ENCODE measurements around the gene STH. TPM values are rescaled to one million over a fixed set of nuclear protein-coding genes. Genes with fewer than 3 reads are reported as not detected.

STH gene
- total and polyA plus RNA-seq, 2 donors (not counting 1 experiment from before 2014, with no cell fraction given): not detected

GRCh38 chr17:45994987-45995386 lies 4.1 kb upstream of the STH start:
- TF ChIP-seq, protein P1, sequence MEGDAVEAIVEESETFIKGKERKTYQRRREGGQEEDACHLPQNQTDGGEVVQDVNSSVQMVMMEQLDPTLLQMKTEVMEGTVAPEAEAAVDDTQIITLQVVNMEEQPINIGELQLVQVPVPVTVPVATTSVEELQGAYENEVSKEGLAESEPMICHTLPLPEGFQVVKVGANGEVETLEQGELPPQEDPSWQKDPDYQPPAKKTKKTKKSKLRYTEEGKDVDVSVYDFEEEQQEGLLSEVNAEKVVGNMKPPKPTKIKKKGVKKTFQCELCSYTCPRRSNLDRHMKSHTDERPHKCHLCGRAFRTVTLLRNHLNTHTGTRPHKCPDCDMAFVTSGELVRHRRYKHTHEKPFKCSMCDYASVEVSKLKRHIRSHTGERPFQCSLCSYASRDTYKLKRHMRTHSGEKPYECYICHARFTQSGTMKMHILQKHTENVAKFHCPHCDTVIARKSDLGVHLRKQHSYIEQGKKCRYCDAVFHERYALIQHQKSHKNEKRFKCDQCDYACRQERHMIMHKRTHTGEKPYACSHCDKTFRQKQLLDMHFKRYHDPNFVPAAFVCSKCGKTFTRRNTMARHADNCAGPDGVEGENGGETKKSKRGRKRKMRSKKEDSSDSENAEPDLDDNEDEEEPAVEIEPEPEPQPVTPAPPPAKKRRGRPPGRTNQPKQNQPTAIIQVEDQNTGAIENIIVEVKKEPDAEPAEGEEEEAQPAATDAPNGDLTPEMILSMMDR (conservative IDR thresholded peaks at IDR 0.05 in 1 of 2, IDR thresholded peaks at IDR 0.05 in 1 of 2; ENCODE audit: low read depth in 1 of 2, low read length in 2 of 2): no peak
- no peak for TF ChIP-seq EZH2 (IDR thresholded peaks at IDR 0.05; ENCODE audit: low read length, missing control alignments)
- H3K4me3 ChIP-seq (replicated peaks in 1 of 4; ENCODE audit: control extremely low read depth in 1 of 4, insufficient read depth in 1 of 4, low read depth in 3 of 4, low read length in 4 of 4): no peak overlapping the region

DNA sequence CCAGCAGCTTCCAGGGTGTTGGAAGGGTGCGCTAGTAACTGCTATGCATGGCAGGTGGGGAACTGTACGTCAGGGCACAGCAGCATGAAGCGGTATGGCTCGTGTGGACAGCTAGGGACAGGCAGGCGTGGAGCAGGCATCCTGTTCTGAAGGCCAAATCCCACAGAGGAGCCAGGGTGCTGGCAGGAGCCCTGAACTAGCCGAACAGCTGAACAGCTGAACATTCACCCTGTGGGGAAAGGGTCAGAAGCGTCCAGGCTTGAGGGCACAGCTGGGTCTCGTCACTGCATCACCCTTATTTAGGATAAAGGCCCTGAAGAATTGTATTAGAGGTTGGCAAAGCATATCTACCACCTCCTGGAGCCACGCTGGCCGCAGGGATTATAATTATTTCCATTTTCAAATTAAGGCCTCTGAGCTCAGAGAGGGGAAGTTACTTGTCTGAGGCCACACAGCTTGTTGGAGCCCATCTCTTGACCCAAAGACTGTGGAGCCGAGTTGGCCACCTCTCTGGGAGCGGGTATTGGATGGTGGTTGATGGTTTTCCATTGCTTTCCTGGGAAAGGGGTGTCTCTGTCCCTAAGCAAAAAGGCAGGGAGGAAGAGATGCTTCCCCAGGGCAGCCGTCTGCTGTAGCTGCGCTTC lies 3.3 kb upstream of the STH start:
- Histone ChIP-seq H3K27ac (ENCODE audit: insufficient read depth, low read length) (no peak overlapping the region), H4K20me1 (ENCODE audit: control insufficient read depth, extremely low read depth, insufficient read depth, low read length) (no peaks in the 10 kb centered on the region), H3K79me2 (ENCODE audit: control insufficient read depth, insufficient read depth, low read length) (no peaks in the 10 kb centered on the region), H3K4me3 (replicated peaks in 1 of 4; ENCODE audit: control extremely low read depth in 1 of 4, insufficient read depth in 1 of 4, low read depth in 3 of 4, low read length in 4 of 4) (no peak overlapping the region), H3K9me3 (ENCODE audit: control insufficient read depth, insufficient read depth, low read depth, low read length) (no peaks in the 10 kb centered on the region), H3K36me3 (ENCODE audit: control insufficient read depth, insufficient read depth, low read length) (no peaks in the 10 kb centered on the region), H2AFZ (ENCODE audit: low read length) (no peak overlapping the region), H3K4me2 (ENCODE audit: extremely low read depth, insufficient read depth, low read length) (no peak overlapping the region), H3K4me1 (ENCODE audit: control insufficient read depth, extremely low read depth, insufficient read depth, low read length) (no peaks in the 10 kb centered on the region), H3K9ac (ENCODE audit: insufficient read depth, low read length) (no peak overlapping the region), H3K27me3 (ENCODE audit: control insufficient read depth, insufficient read depth, low read length) (no peaks in the 10 kb centered on the region)
- TF ChIP-seq, protein P1 (conservative IDR thresholded peaks at IDR 0.05 in 1 of 2, IDR thresholded peaks at IDR 0.05 in 1 of 2; ENCODE audit: low read depth in 1 of 2, low read length in 2 of 2): no peak
- TF ChIP-seq EZH2 (IDR thresholded peaks at IDR 0.05; ENCODE audit: low read length, missing control alignments): no peak
- peak in 1 of 2 donors; percentile 60 for DNase-seq (ENCODE audit: low read depth in 2 of 2)

More at GRCh38 chr17:45994987-45995386, 4.1 kb upstream of the STH start:
- Histone ChIP-seq H2AFZ (ENCODE audit: low read length) (no peak overlapping the region), H3K4me1 (ENCODE audit: control insufficient read depth, extremely low read depth, insufficient read depth, low read length) (no peaks in the 10 kb centered on the region), H3K9me3 (ENCODE audit: control insufficient read depth, insufficient read depth, low read depth, low read length) (no peaks in the 10 kb centered on the region), H3K4me2 (ENCODE audit: extremely low read depth, insufficient read depth, low read length) (no peak overlapping the region), H4K20me1 (ENCODE audit: control insufficient read depth, extremely low read depth, insufficient read depth, low read length) (no peaks in the 10 kb centered on the region), H3K36me3 (ENCODE audit: control insufficient read depth, insufficient read depth, low read length) (no peaks in the 10 kb centered on the region), H3K79me2 (ENCODE audit: control insufficient read depth, insufficient read depth, low read length) (no peaks in the 10 kb centered on the region), H3K27ac (ENCODE audit: insufficient read depth, low read length) (no peak overlapping the region), H3K9ac (ENCODE audit: insufficient read depth, low read length) (no peak overlapping the region), H3K27me3 (ENCODE audit: control insufficient read depth, insufficient read depth, low read length) (no peaks in the 10 kb centered on the region)
- no peak for DNase-seq (ENCODE audit: low read depth in 2 of 2)

DNA sequence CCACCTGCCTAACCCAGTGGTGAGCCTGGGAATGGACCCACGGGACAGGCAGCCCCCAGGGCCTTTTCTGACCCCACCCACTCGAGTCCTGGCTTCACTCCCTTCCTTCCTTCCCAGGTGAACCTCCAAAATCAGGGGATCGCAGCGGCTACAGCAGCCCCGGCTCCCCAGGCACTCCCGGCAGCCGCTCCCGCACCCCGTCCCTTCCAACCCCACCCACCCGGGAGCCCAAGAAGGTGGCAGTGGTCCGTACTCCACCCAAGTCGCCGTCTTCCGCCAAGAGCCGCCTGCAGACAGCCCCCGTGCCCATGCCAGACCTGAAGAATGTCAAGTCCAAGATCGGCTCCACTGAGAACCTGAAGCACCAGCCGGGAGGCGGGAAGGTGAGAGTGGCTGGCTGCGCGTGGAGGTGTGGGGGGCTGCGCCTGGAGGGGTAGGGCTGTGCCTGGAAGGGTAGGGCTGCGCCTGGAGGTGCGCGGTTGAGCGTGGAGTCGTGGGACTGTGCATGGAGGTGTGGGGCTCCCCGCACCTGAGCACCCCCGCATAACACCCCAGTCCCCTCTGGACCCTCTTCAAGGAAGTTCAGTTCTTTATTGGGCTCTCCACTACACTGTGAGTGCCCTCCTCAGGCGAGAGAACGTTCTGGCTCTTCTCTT lies 2.6 kb upstream of the STH start:
- H3K36me3 ChIP-seq (ENCODE audit: control insufficient read depth, insufficient read depth, low read length): no peaks in the 10 kb centered on the region
- H3K4me2 ChIP-seq (ENCODE audit: extremely low read depth, insufficient read depth, low read length): no peak overlapping the region
- TF ChIP-seq, protein P1 (conservative IDR thresholded peaks at IDR 0.05 in 1 of 2, IDR thresholded peaks at IDR 0.05 in 1 of 2; ENCODE audit: low read depth in 1 of 2, low read length in 2 of 2): no peak
- no peak for TF ChIP-seq EZH2 (IDR thresholded peaks at IDR 0.05; ENCODE audit: low read length, missing control alignments)
- no peak overlapping the region for H3K4me3 ChIP-seq (replicated peaks in 1 of 4; ENCODE audit: control extremely low read depth in 1 of 4, insufficient read depth in 1 of 4, low read depth in 3 of 4, low read length in 4 of 4)
- H3K27ac ChIP-seq (ENCODE audit: insufficient read depth, low read length): no peak overlapping the region
- no peak overlapping the region for H2AFZ ChIP-seq (ENCODE audit: low read length)
- H3K79me2 ChIP-seq (ENCODE audit: control insufficient read depth, insufficient read depth, low read length): no peaks in the 10 kb centered on the region
- H4K20me1 ChIP-seq (ENCODE audit: control insufficient read depth, extremely low read depth, insufficient read depth, low read length): no peaks in the 10 kb centered on the region
- no peaks in the 10 kb centered on the region for H3K9me3 ChIP-seq (ENCODE audit: control insufficient read depth, insufficient read depth, low read depth, low read length)
- no peaks in the 10 kb centered on the region for H3K4me1 ChIP-seq (ENCODE audit: control insufficient read depth, extremely low read depth, insufficient read depth, low read length)
- H3K9ac ChIP-seq (ENCODE audit: insufficient read depth, low read length): no peak overlapping the region
- H3K27me3 ChIP-seq (ENCODE audit: control insufficient read depth, insufficient read depth, low read length): no peaks in the 10 kb centered on the region
- no peak for DNase-seq (ENCODE audit: low read depth in 2 of 2)
